Measurements from ENCODE around the gene ADAMTSL1.
"Not testable (repeated sequence)": the region's sequence is repeated elsewhere in the genome, so short reads cannot be mapped to it uniquely, and the experiment has no call there.

Gene ADAMTSL1

GRCh38 chr9:18922161-18922885 is 448.4 kb downstream of the ADAMTSL1 start:
- Histone ChIP-seq H3K4me3 (ENCODE audit: low read length) (no peak overlapping the region), H3K4me1 (ENCODE audit: insufficient read depth, low read length) (no peaks in the 10 kb centered on the region), H3K36me3 (ENCODE audit: insufficient read depth, low read length) (no peaks in the 10 kb centered on the region), H3K9me3 (ENCODE audit: low read length) (no peaks in the 10 kb centered on the region), H2AFZ (ENCODE audit: low read depth, low read length) (no peak overlapping the region), H3K27me3 (ENCODE audit: insufficient read depth, low read length) (no peaks in the 10 kb centered on the region)

- Histone ChIP-seq H3K9me3 (ENCODE audit: low read length) (no peaks in the 10 kb centered on the region), H3K27me3 (ENCODE audit: insufficient read depth, low read length) (no peaks in the 10 kb centered on the region), H2AFZ (ENCODE audit: low read depth, low read length) (no peak overlapping the region), H3K4me3 (ENCODE audit: low read length) (no peak overlapping the region), H3K4me1 (ENCODE audit: insufficient read depth, low read length) (no peaks in the 10 kb centered on the region), H3K36me3 (ENCODE audit: insufficient read depth, low read length) (no peaks in the 10 kb centered on the region)
Observed at GRCh38 chr9:18923167-18923566, 449.2 kb downstream of the ADAMTSL1 start.

- Histone ChIP-seq H3K4me3 (ENCODE audit: low read length) (no peak overlapping the region), H3K4me1 (ENCODE audit: insufficient read depth, low read length) (no peaks in the 10 kb centered on the region), H3K27me3 (ENCODE audit: insufficient read depth, low read length) (no peaks in the 10 kb centered on the region), H3K36me3 (ENCODE audit: insufficient read depth, low read length) (no peaks in the 10 kb centered on the region), H3K9me3 (ENCODE audit: low read length) (no peaks in the 10 kb centered on the region), H2AFZ (ENCODE audit: low read depth, low read length) (no peak overlapping the region)
Observed at GRCh38 chr9:18923671-18924430, 449.9 kb downstream of the ADAMTSL1 start.

GRCh38 chr9:18925880-18926279 is 451.9 kb downstream of the ADAMTSL1 start:
- Histone ChIP-seq H3K27me3 (ENCODE audit: insufficient read depth, low read length) (no peaks in the 10 kb centered on the region), H3K9me3 (ENCODE audit: low read length) (no peaks in the 10 kb centered on the region), H3K4me1 (ENCODE audit: insufficient read depth, low read length) (no peaks in the 10 kb centered on the region), H2AFZ (ENCODE audit: low read depth, low read length) (no peak overlapping the region), H3K4me3 (ENCODE audit: low read length) (no peak overlapping the region), H3K36me3 (ENCODE audit: insufficient read depth, low read length) (no peaks in the 10 kb centered on the region)

GRCh38 chr9:18926513-18926912 is 452.6 kb downstream of the ADAMTSL1 start:
- no peaks in the 10 kb centered on the region for H3K9me3 ChIP-seq (ENCODE audit: low read length)
- no peak overlapping the region for H2AFZ ChIP-seq (ENCODE audit: low read depth, low read length)
- no peaks in the 10 kb centered on the region for H3K36me3 ChIP-seq (ENCODE audit: insufficient read depth, low read length)
- H3K4me1 ChIP-seq (ENCODE audit: insufficient read depth, low read length), result no peaks in the 10 kb centered on the region
- no peak overlapping the region for H3K4me3 ChIP-seq (ENCODE audit: low read length)
- no peaks in the 10 kb centered on the region for H3K27me3 ChIP-seq (ENCODE audit: insufficient read depth, low read length)

GRCh38 chr9:18928711-18929110 is 454.8 kb downstream of the ADAMTSL1 start:
- Histone ChIP-seq H3K4me1 (ENCODE audit: insufficient read depth, low read length) (no peaks in the 10 kb centered on the region), H2AFZ (ENCODE audit: low read depth, low read length) (no peak overlapping the region), H3K27me3 (ENCODE audit: insufficient read depth, low read length) (no peaks in the 10 kb centered on the region), H3K9me3 (ENCODE audit: low read length) (no peaks in the 10 kb centered on the region), H3K36me3 (ENCODE audit: insufficient read depth, low read length) (no peaks in the 10 kb centered on the region), H3K4me3 (ENCODE audit: low read length) (no peak overlapping the region)

GRCh38 chr9:18930611-18931010 is 456.7 kb downstream of the ADAMTSL1 start:
- not testable (repeated sequence) for H3K4me1 ChIP-seq (ENCODE audit: insufficient read depth, low read length); H3K4me3 ChIP-seq (ENCODE audit: low read length); H3K27me3 ChIP-seq (ENCODE audit: insufficient read depth, low read length); H3K9me3 ChIP-seq (ENCODE audit: low read length); H3K36me3 ChIP-seq (ENCODE audit: insufficient read depth, low read length); H2AFZ ChIP-seq (ENCODE audit: low read depth, low read length)

GRCh38 chr9:18935541-18935940 is 461.6 kb downstream of the ADAMTSL1 start:
- Histone ChIP-seq H3K4me3 (ENCODE audit: low read length) (no peak overlapping the region), H3K36me3 (ENCODE audit: insufficient read depth, low read length) (no peaks in the 10 kb centered on the region), H3K27me3 (ENCODE audit: insufficient read depth, low read length) (no peaks in the 10 kb centered on the region), H3K4me1 (ENCODE audit: insufficient read depth, low read length) (no peaks in the 10 kb centered on the region), H3K9me3 (ENCODE audit: low read length) (no peaks in the 10 kb centered on the region), H2AFZ (ENCODE audit: low read depth, low read length) (no peak overlapping the region)

GRCh38 chr9:18936094-18936871 is 462.3 kb downstream of the ADAMTSL1 start:
- Histone ChIP-seq H2AFZ (ENCODE audit: low read depth, low read length) (no peak overlapping the region), H3K36me3 (ENCODE audit: insufficient read depth, low read length) (no peaks in the 10 kb centered on the region), H3K4me1 (ENCODE audit: insufficient read depth, low read length) (no peaks in the 10 kb centered on the region), H3K4me3 (ENCODE audit: low read length) (no peak overlapping the region), H3K27me3 (ENCODE audit: insufficient read depth, low read length) (no peaks in the 10 kb centered on the region), H3K9me3 (ENCODE audit: low read length) (no peaks in the 10 kb centered on the region)

GRCh38 chr9:18939943-18940342 is 466.0 kb downstream of the ADAMTSL1 start:
- Histone ChIP-seq H3K9me3 (ENCODE audit: low read length) (no peaks in the 10 kb centered on the region), H3K36me3 (ENCODE audit: insufficient read depth, low read length) (no peaks in the 10 kb centered on the region), H3K4me1 (ENCODE audit: insufficient read depth, low read length) (no peaks in the 10 kb centered on the region), H2AFZ (ENCODE audit: low read depth, low read length) (no peak overlapping the region), H3K27me3 (ENCODE audit: insufficient read depth, low read length) (no peaks in the 10 kb centered on the region), H3K4me3 (ENCODE audit: low read length) (no peak overlapping the region)

GRCh38 chr9:18941060-18941740 is 467.2 kb downstream of the ADAMTSL1 start:
- no peaks in the 10 kb centered on the region for H3K27me3 ChIP-seq (ENCODE audit: insufficient read depth, low read length)
- no peak overlapping the region for H3K4me3 ChIP-seq (ENCODE audit: low read length)
- H3K4me1 ChIP-seq (ENCODE audit: insufficient read depth, low read length), result no peaks in the 10 kb centered on the region
- no peaks in the 10 kb centered on the region for H3K9me3 ChIP-seq (ENCODE audit: low read length)
- no peak overlapping the region for H2AFZ ChIP-seq (ENCODE audit: low read depth, low read length)
- H3K36me3 ChIP-seq (ENCODE audit: insufficient read depth, low read length), result no peaks in the 10 kb centered on the region

- no peaks in the 10 kb centered on the region for H3K36me3 ChIP-seq (ENCODE audit: insufficient read depth, low read length)
- H3K27me3 ChIP-seq (ENCODE audit: insufficient read depth, low read length), result no peaks in the 10 kb centered on the region
- no peaks in the 10 kb centered on the region for H3K9me3 ChIP-seq (ENCODE audit: low read length)
- no peak overlapping the region for H3K4me3 ChIP-seq (ENCODE audit: low read length)
- no peaks in the 10 kb centered on the region for H3K4me1 ChIP-seq (ENCODE audit: insufficient read depth, low read length)
- H2AFZ ChIP-seq (ENCODE audit: low read depth, low read length), result no peak overlapping the region
Observed at GRCh38 chr9:18942801-18943200, 468.8 kb downstream of the ADAMTSL1 start.

GRCh38 chr9:18947892-18948339 is 474.0 kb downstream of the ADAMTSL1 start:
- no peaks in the 10 kb centered on the region for H3K4me1 ChIP-seq (ENCODE audit: insufficient read depth, low read length)
- no peaks in the 10 kb centered on the region for H3K27me3 ChIP-seq (ENCODE audit: insufficient read depth, low read length)
- no peaks in the 10 kb centered on the region for H3K9me3 ChIP-seq (ENCODE audit: low read length)
- no peak overlapping the region for H2AFZ ChIP-seq (ENCODE audit: low read depth, low read length)
- H3K4me3 ChIP-seq (ENCODE audit: low read length), result no peak overlapping the region
- H3K36me3 ChIP-seq (ENCODE audit: insufficient read depth, low read length), result no peaks in the 10 kb centered on the region

Data from neuron (in vitro differentiated cells).